Epithelial cell of esophagus (primary cell): ENCODE results near the gene MYO16.

Experiments
- DNase-seq: peaks from one replicate; pipeline ENCODE4 v3.0.0; 2010; ENCODE audit warnings: low read depth
- H3K4me3 ChIP-seq: 2 replicates; pipeline ENCODE4 v1.5.1; 2011; ENCODE audit warnings: mild to moderate bottlenecking, low read length, control low read depth
- TF ChIP-seq, protein P1 (sequence below): IDR thresholded peaks from 2 replicates; pipeline ENCODE4 v1.5.1; 2011; ENCODE audit warnings: low read depth, mild to moderate bottlenecking, low read length, control low read depth, inconsistent platforms; ENCODE audit not compliant: insufficient read depth; ENCODE audit errors: missing control alignments

MYO16 gene

GRCh38 chr13:109203587-109203986 is 574.2 kb downstream of the MYO16 start:
- no peak overlapping the region for H3K4me3 ChIP-seq
- TF ChIP-seq, protein P1, sequence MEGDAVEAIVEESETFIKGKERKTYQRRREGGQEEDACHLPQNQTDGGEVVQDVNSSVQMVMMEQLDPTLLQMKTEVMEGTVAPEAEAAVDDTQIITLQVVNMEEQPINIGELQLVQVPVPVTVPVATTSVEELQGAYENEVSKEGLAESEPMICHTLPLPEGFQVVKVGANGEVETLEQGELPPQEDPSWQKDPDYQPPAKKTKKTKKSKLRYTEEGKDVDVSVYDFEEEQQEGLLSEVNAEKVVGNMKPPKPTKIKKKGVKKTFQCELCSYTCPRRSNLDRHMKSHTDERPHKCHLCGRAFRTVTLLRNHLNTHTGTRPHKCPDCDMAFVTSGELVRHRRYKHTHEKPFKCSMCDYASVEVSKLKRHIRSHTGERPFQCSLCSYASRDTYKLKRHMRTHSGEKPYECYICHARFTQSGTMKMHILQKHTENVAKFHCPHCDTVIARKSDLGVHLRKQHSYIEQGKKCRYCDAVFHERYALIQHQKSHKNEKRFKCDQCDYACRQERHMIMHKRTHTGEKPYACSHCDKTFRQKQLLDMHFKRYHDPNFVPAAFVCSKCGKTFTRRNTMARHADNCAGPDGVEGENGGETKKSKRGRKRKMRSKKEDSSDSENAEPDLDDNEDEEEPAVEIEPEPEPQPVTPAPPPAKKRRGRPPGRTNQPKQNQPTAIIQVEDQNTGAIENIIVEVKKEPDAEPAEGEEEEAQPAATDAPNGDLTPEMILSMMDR, result no peak
- no peak for DNase-seq

DNA sequence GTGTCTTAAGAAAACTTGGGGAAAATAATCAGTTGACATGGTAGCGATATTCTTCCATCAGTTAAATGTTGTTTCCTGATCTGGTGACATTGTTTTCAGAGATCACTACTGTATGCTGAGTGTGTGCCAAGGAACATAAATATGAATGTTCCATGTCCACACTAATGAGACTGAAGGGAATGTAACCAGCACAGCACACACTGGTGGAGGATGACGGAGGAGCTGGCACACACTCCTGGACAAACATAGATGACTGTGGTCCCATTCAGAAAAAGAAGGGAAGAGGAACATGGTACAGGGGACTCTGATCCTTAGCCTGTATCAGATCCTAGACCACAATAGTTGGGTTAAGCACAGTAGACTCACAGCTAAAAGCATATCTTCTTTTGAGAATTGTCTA is 574.8 kb downstream of the MYO16 start:
- DNase-seq, result no peak
- TF ChIP-seq, protein P1, result no peak
- no peak overlapping the region for H3K4me3 ChIP-seq

DNA sequence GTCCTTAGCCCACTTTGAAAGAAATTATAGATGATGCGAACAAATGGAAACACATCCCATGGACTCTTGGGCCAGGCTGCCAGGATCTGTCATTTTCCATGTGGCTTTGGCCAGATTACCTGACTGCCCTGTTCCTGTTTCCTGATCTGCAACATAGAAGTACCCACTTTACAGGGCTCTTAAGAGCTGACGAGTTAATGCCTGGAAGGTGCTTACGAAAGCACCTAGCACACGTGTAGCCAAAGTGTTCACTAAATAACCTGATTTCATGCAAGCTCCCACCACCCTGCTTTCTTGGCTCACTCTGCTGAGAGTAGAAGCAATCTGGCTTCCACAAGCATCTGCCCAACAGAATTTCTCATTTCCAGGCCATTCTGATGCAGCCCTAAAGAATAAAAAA is 575.2 kb downstream of the MYO16 start:
- no peak for DNase-seq
- TF ChIP-seq, protein P1, result no peak
- no peak overlapping the region for H3K4me3 ChIP-seq

DNA sequence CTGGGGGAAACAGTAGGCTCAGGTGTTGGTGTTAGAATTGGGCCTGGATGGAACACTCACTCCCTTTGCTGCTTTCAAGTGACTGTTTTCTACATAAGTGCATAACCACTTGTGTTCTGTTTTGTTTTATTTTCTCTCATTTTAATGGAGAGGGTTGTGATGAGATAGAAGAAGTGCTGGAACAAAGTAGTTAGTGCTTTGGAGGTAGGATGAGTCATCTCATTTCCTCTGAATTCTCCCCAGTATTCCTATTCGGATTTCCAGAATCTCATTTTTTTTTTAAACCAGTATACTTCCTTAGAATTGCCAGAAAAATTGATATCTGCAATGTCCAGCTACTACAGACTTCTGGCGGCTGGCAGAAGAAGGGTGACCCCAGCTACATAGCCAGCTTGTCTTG is 575.9 kb downstream of the MYO16 start:
- H3K4me3 ChIP-seq, result no peak overlapping the region
- no peak for DNase-seq
- TF ChIP-seq, protein P1, result no peak

GRCh38 chr13:109206616-109207015 is 577.2 kb downstream of the MYO16 start:
- DNase-seq, result no peak
- no peak overlapping the region for H3K4me3 ChIP-seq
- TF ChIP-seq, protein P1, result no peak

GRCh38 chr13:109207622-109208021 is 578.2 kb downstream of the MYO16 start:
- H3K4me3 ChIP-seq, result no peak overlapping the region
- TF ChIP-seq, protein P1, result no peak
- DNase-seq, result no peak

DNA sequence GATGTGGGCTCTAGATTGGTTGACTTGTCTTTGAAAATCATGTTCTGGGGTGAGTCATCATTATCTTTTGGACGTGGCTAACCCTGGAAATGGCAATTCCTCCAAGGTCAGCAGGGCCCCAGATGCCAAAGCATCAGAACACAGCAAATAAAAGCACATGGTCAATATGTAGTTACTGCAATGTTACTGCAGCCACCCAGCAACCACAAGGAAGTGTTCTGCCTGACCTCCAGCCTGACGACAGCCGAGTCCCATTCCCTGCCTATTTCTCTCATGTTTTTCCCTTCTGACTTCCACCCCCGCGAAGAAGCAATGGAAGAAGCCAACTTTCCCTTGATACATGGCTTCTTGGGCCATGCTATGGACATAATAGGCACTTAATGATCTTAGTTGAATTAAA is 579.1 kb downstream of the MYO16 start:
- TF ChIP-seq, protein P1, result no peak
- no peak for DNase-seq
- no peak overlapping the region for H3K4me3 ChIP-seq
